GM12865 (cell line): ENCODE data around the gene LRIG1.

Source experiments
- DNase-seq: peaks from one replicate; pipeline ENCODE4 v3.0.0; 2010; ENCODE audit warnings: low read depth
- H3K4me3 ChIP-seq: 2 replicates; pipeline ENCODE4 v1.5.1; 2011; ENCODE audit warnings: mild to moderate bottlenecking, low read depth, low read length, control low read depth
- CTCF ChIP-seq: IDR thresholded peaks from 2 replicates; pipeline ENCODE4 v1.5.1; 2011; ENCODE audit warnings: low read length, control low read depth, low read depth, inconsistent platforms; ENCODE audit not compliant: insufficient read depth; ENCODE audit errors: missing control alignments

The LRIG1 gene

DNA sequence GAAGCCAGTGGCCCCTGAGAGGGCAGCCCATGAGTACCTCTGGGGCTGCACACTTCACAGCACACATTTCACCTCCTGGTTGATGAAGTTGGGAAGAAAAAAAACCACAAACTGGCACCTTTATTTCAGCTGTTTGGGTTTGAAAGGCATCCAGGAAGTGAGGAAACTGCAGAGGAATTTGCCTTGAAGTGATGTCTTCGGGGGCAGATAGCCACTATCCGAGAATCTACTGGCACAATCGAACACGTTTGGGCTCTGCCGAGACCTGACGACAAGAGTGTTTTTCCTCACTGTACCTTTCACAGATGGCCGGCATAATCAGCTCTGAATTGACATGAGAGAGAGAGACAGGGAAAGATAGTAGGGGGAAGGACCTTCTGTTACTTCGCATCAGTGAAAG, 59.7 kb downstream of the LRIG1 start:
- H3K4me3 ChIP-seq = no peak overlapping the region
- no peak for TF ChIP-seq CTCF
- no peak for DNase-seq

DNA sequence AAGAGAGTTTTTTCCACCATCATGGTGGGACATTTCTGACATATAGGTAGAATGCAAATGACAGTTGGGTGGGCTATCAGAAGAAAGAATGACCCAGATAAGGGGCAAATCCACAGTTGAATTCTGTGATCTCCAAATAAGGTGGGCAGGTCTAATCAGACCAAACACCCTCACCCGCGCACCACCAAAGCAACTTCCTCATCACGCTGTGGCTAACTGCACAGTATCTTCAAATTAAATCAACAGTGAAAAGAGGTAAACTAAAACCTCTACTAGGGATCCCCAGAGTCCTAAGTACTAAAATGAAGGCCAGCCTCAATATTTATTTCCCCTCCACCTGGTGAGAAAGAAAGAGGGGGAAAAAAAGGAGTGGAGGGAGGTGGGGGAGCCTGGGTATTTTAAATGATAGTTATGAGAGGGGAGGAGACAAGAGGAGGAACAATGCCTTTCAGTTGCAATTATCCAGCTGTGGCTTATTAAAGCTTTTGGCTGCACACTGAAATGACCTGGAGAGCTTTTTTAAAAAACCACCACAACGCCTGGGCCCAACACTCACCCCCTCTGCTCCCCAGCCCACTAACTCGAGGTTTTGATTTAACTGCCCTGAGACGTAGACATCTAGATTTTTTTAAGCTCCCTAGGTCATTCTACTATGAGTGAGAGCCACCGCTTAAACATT, 61.0 kb downstream of the LRIG1 start:
- TF ChIP-seq CTCF = no peak
- H3K4me3 ChIP-seq = no peak overlapping the region
- peak; percentile 7 for DNase-seq

DNA sequence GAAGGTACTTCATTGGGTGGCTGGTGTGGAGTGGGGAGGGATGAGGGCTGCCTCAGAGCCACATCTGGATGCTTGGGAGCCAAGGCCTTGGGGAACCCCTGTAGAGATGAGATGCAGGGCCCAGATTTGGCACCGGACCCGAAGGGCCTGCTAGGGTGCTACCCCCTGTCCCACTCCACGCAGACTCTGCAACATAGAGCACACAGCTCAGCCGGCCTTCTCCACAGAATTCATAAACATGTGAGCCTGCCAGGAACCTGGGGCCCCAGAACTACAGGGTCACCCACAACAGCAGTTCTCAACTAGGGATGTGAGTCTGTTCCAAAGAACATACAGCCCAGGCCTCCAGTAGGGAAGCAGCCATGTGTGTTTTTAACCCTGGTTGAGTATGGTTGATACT, 62.8 kb downstream of the LRIG1 start:
- no peak overlapping the region for H3K4me3 ChIP-seq
- no peak for DNase-seq
- no peak for TF ChIP-seq CTCF

DNA sequence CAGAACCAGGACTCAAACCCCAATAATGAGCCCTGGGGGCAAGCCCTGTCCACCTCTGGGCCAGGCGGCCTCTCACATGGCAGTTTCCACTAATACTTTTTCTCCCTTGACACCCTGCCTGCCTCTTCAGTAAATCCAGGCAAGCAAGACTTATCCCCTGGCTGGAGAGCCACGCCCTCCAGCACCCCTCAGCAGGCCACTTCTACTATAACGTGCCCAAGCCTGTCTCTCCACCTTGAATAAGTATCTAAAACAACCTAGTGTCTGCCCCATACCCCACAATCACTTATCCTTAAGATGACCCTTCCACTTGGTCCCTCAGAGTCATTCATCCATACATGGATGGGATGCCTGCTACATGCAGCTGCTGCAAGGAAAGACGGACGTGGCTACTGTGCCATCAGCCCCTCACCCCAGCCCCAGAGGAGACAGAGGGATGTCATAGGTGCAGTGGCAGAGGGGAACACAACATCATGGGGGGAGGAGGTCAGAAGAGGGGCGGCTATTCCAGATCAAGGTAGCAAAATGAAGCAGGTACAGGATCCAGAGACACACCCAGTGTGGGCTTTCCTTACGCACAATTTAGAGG, 63.4 kb downstream of the LRIG1 start:
- H3K4me3 ChIP-seq = no peak overlapping the region
- no peak for DNase-seq
- TF ChIP-seq CTCF = no peak

DNA sequence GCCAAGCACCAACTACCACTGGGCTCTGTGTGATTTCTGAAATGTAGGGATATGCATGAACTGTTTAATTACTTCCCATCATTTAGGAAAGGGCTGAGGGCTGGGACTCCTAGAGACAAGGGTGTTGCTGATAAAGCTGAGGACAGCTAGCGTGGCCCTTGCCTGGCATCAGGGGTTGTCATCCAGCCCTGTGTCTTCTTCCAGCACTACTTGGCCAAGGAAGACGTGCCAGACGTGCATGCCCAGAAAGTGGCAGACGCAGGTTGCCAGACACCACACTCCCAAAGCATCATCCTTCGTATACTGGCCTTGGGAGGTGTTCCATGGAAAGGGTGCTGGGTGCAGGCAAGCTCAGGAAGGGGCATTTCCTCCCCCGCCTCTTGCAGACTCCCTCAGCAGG, 64.8 kb downstream of the LRIG1 start:
- TF ChIP-seq CTCF = no peak
- DNase-seq = no peak
- no peak overlapping the region for H3K4me3 ChIP-seq

DNA sequence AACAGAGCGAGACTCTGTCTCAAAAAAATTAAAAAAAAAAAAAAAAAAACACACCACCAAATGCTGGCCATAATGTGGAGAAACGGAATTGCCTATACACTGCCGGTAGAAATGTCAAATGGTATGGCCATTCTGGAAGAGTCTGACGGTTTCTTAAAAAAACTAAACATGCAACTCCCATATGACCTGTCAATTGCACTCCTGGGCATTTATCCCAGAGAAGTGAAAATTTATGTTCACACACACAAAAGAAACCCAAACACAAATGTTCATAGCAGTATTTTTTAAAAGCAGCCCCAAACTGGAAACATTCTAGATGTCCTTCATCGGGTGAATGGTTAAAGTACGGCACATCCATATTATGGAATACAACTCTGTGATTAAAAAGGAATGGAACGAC, 66.1 kb downstream of the LRIG1 start:
- DNase-seq = no peak
- no peak for TF ChIP-seq CTCF
- no peak overlapping the region for H3K4me3 ChIP-seq

GRCh38 chr3:66433522-66433782, 67.4 kb downstream of the LRIG1 start:
- no peak for TF ChIP-seq CTCF
- H3K4me3 ChIP-seq = no peak overlapping the region
- DNase-seq = no peak
